Measurements from ENCODE around the gene STARD13.

Gene STARD13

DNA sequence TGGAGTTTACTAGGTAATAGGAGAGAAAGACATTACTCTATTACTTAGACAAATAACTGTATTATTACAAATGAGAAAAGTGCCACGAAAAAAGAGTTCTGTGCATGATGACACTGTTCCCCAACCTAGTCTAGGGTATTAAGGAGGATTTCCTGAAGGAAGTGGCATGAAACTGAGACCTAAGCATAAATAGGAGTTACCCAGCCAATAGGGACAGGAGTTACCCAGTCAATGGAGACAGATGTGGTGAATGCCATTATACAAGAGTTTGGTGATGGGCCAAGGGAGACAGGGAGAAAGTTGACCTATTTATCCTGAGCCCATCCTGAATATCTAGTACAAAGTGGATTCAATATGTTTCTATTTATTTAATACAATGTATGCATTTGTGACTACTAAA lies 203.9 kb downstream of the STARD13 start:
- no peak for DNase-seq

DNA sequence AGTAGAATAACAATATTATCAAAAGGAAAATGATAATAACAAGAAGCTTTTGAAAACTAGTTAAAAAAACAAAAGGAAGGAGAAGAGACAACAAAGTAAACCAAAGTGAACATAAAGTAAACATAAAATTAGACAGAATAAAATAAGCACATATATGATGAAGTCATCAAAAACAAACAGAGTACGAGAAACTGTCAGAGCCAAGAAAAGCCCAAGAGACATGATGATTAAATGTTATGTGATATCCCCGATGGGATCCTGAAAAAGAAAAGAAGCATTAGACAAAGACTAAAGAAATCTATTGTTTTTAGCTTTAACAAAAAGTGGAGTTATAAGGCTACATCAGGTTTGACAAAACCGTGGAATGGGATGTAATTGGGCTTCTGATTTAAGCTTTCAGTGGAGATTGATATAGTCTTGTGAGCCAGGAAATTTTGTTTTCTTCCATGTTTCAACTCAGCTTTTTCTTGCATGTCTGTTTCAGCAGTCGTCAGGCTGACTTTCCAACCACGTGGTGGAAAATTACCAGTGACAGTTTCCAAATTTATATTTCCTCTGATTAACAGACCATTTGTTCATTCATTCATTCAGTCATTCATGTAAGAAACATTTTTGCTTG lies 204.5 kb downstream of the STARD13 start:
- DNase-seq, result peak; percentile 14

DNA sequence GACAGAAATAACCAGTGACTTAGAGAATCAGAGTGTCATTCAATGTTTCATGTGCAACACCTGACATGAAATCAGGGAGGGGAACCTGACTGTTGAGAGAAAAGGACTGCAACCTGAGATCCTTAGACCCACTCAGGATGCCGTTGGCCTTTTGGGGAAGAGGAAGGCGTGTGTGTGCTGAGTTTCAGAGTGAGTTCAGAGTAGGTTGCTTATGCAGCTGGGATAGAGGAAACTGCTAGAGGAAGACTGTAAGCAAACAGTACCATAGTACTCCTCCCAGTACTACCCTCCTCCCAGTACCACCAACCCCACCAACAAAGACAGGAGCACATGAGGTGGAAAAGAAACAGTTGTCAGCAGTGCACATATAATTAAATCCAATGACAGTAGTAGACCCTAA lies 205.6 kb downstream of the STARD13 start:
- DNase-seq, result no peak

DNA sequence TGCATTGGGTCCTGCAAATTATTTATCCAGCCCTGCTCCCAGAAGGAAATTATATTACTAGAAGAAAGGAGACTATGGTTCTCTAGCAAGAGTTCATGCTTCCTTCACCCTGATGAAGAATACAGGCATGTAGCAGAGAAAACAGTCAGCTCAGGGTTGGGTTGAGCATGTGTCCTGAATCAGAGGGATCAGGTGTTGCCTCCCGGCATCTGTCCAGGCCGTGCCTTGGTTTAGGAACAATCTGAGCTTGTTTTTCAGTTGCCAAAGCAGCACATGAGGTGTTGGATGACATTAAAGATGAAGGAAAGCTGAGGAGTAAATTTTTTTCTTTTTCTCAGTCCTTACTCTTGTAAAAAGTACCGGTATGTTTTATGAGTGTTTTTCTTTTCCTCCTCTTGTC lies 207.3 kb downstream of the STARD13 start:
- DNase-seq, result no peak

DNA sequence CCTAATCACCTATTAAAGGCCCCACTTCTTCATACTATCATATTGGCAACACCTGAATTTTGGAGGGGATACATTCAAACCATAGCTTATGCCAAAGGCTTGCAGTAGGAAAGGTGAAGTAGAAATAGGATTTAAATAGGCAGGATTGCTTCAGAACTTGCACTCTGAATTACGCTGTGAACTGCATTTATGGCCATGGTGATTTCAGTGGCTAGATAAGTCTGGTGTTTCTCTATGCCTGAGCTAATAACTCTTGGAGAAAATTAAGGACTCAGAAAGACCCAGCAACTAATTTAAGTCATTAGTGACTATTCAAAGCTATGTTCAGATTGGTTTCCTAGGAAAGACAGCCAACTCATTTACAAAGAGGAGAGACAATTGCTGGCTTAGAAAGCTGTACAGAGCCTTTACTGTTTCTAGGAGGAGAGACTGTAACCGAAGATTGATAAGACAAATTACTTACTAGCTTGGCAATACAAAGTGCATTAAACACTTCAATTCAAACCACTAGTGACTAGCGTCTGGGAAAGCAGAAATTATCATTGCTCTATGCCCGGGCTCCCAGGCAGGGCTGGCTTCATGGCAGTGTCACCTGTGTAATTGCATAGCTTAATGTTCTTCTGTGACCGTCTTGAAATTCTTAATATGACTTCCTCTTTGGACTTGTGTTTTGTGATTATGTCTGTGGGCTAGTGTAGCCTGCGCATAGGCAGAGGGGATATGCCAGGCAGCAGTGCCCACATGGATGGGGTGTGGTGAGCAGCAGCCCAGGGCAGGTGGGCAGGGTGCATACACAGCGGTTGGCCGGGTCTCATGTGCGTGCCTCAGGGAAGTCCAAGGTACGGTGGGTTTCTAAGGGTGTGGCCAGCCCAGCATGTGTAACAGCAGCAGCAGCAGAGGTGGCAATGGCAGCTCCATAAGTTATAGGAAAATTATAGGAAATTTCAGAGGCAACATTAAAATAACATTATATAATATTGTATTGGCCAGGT lies 209.3 kb downstream of the STARD13 start:
- no peak for DNase-seq

DNA sequence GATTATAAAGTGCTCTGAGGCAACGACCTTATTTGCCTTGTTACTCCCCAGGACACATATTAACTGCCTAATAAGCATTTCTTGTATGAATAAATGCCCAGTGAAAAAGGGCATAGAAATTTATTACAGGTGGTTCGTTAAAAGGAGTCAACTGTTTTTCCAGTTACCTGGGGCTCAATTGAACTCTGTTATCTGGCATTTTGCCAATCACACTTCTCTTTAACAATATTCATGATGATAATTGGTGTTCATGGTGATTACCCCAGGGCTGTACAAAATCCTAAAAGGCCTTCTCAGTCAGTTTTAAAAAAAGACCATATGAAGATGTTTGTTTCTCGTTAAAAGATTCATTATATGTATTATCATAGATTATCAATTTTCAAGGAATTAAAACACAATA lies 212.2 kb downstream of the STARD13 start:
- DNase-seq, result no peak

DNA sequence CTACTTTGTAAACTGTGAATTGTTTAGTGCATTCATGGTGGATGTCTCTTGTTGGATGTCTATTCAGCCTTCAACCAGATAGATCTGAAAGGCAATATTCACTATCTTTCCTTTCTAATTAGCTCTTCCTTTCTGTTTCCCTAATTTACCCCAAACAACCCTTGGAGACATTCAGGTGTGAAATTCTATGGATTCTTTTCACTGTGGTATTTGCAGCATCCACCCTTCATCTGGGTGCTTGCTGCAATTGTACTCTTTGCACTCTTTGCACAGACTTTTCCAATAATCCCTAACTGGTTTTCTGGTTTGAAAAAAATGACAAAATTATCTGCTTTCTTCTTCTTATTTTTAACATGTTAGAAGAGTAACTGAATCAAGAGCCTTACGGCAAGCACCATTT lies 212.8 kb downstream of the STARD13 start:
- no peak for DNase-seq

DNA sequence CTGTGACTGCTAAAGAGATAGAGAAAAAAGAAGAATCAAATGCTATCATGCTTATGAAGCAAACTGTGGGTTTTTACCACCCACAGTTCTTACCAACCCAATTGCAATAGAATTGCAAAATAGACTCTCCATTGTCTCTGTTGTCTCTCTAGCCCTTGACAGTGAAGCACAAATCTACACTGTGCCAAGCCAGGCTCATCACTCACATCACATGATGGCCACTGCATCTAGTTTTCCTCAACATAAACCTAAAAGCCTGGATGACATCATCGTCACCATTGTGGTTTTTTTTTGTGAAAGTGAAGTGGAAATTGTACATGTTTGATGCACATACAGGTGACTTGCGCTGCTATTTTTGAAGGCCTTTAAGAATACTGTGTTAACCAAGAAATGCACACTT lies 213.3 kb downstream of the STARD13 start:
- DNase-seq, result peak; percentile 20

DNA sequence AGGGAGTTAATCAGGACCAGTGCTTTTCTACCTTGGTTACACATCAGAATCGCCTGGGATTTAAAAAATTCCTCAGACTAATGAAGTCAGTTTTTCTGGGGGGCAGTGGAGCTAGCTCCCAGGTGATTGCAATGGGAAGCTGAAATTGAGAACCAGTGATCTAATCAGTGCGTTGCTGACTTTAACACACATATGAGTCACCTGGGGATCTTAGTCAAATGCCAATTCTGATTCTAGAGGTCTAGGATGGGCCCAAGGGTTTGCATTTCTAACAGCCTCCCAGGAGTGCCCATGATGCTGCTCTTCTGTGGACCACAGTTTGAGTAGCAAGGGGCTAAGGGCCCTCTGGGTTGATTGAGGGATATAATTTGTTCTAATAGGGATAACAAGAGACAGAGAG lies 214.8 kb downstream of the STARD13 start:
- peak; percentile 7 for DNase-seq

DNA sequence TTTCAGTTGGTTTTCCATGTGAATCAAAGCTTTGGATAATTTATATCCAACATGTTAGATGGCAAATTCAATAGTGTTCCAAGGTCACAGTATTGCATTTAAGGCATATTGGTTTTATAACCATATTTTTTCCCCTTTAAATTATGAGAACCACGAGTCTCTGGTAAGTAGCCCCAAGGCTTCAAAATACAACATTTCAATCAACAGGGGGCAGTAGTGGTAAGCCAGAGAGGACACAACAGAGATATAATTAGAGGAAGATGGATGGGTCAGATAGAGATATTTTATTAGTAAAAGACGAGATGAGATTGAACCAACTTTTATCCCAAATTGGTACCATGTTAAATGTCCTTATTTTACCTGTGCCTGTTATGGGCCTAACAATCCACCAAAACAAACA lies 216.2 kb downstream of the STARD13 start:
- peak; percentile 23 for DNase-seq

DNA sequence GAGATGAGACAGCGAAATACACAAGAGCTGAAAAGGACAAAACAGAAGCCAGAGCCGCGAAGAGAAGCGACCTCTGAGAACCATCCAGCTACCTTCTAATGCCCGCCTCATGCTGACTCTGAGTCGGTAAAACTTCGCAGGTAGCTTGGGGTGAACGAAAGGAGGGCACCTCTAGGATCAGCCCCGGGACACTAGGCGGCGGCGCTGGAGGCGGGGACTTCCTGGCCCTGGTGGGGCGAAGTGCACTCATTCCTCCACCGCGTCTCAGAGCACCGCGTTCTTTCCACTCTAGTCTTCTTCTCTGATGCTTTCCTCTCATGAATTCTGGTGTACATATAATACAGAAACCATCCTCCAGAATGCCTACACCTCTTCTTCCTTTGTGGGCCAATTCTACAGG lies 219.2 kb downstream of the STARD13 start:
- no peak for DNase-seq

DNA sequence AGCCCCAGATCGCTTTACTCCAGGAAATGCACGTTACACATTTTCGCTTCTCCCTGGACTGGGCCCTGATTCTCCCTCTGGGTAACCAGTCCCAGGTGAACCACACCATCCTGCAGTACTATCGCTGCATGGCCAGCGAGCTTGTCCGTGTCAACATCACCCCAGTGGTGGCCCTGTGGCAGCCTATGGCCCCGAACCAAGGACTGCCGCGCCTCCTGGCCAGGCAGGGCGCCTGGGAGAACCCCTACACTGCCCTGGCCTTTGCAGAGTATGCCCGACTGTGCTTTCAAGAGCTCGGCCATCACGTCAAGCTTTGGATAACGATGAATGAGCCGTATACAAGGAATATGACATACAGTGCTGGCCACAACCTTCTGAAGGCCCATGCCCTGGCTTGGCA lies 224.7 kb downstream of the STARD13 start:
- no peak for DNase-seq

DNA sequence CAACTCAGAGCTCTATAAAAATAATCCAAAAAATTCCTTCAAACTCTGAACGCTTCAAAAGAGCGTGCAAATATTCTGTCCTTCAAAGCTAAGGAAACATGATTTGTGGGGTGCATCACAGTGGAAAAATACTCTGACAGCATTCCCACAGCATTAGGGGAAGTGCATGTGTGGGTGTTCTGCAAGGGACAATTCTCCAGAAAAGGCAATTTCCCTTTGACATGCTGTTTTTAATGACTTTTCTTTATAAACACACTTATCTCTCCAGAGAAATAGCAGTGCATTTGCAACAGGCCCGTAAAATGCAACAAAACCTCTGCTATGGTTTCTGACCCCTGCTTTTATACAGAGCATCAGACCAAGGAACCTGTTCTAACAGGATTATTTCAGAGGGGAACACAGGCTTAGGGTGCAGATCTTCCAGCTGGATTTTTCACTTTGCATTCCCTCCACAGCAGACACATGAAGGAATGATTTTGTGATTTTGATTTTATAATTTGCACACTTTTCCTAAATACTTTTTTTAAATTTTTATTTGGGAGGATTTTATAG lies 226.7 kb downstream of the STARD13 start:
- DNase-seq, result no peak

DNA sequence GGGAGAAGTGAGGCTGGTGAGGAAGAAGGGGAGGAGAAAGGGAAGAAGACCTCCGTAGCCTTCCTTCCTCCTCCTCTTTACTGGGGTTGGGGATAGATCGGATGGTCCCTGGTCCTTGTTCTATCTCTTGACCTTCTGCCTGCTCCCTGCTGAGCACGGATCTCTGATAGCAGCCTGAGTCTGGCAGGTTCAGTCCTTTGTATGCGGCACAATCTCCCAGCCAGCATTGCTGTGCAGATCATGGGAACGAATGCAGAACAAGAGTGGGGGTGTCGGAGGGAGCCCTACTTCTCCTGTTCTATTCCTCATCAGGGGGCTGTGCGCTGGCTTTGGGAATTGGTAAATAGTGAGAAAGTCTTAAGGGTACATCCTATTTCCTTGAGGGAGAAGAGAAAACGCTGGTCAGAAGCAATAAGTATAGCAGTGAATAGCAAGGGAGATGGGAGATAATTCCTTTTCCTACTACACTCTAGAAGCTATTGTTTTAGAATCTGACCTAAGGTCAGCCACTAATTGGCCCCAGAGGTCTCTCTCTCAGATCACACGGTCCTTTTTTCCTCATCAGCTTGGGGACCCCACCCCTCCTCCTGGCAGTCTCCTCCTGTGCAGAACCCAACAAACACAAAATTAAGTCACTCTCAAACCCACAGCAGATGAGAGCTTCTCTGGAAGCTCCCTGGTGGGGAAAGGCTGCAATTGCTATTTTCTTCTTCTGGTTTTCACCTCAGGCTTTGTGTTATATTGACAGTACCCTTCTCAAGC lies 228.4 kb downstream of the STARD13 start:
- DNase-seq, result peak; percentile 47

DNA sequence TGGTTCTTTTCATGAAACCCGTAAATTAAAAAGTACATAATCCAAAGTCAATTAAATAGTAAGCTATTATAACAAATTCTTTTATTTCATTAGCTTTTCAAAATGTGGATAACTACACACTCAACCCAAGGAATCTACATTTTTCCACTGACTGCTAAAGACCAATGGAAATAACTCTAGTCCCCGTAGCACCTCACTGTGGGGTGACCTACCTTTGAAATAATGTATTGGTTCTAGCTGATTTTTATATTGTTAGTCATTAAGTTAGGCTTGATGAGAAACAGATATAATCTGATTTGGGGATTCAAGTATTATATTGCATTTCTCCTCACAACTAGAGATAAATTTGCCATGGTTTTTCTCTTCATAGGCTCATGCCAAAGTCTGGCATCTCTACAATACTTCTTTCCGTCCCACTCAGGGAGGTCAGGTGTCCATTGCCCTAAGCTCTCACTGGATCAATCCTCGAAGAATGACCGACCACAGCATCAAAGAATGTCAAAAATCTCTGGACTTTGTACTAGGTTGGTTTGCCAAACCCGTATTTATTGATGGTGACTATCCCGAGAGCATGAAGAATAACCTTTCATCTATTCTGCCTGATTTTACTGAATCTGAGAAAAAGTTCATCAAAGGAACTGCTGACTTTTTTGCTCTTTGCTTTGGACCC lies 232.0 kb downstream of the STARD13 start:
- DNase-seq, result no peak
